Endothelial cell (in vitro differentiated cells): ENCODE results near the gene MUC13. TPM values are rescaled to one million over a fixed set of nuclear protein-coding genes. Genes with fewer than 3 reads are reported as not detected.

Source experiments
- DNase-seq: peaks from one replicate; pipeline ENCODE4 v3.0.0; 2021; ENCODE audit warnings: low spot score
- H3K27ac Mint-ChIP-seq: one replicate; pipeline ENCODE4 v1.8.0; 2021; ENCODE audit warnings: mixed read lengths, inconsistent platforms; ENCODE audit not compliant: unreplicated experiment
- H3K27me3 Mint-ChIP-seq: one replicate; pipeline ENCODE4 v1.8.0; 2021; ENCODE audit warnings: mild to moderate bottlenecking, moderate library complexity, mixed read lengths, inconsistent platforms; ENCODE audit not compliant: unreplicated experiment
- H3K36me3 Mint-ChIP-seq: one replicate; pipeline ENCODE4 v1.8.0; 2021; ENCODE audit warnings: mild to moderate bottlenecking, low read depth, mixed read lengths, inconsistent platforms; ENCODE audit not compliant: unreplicated experiment
- H3K4me1 Mint-ChIP-seq: one replicate; pipeline ENCODE4 v1.8.0; 2021; ENCODE audit warnings: mild to moderate bottlenecking, mixed read lengths, inconsistent platforms; ENCODE audit not compliant: unreplicated experiment
- H3K4me3 Mint-ChIP-seq: one replicate; pipeline ENCODE4 v1.8.0; 2021; ENCODE audit warnings: mild to moderate bottlenecking, mixed read lengths, inconsistent platforms; ENCODE audit not compliant: unreplicated experiment
- H3K9me3 Mint-ChIP-seq: one replicate; pipeline ENCODE4 v1.8.0; 2021; ENCODE audit warnings: mixed read lengths, inconsistent platforms; ENCODE audit not compliant: unreplicated experiment
- total RNA-seq: library from RNA; stranded (reverse); fragmentation: NEBNext Ultra II Directional; extraction: Animal tissue kit (Norgen Biotek cat#: 25700); gene quantifications from one replicate; pipeline ENCODE4 v1.2.1, GENCODE V29; 2021; ENCODE audit not compliant: unreplicated experiment
- TF ChIP-seq, protein P1 (sequence below): fragments of 200-600 bp; sonication (generic); IDR thresholded peaks from one replicate; pipeline ENCODE4 v1.5.0; 2021; ENCODE audit warnings: antibody characterized with exemption; ENCODE audit not compliant: unreplicated experiment

The MUC13 gene
- total RNA-seq, 1 donor from 2014 or later: not detected

- Mint-ChIP-seq H3K9me3 (no peaks in the 10 kb centered on the region), H3K4me3 (no peak overlapping the region), H3K36me3 (no peaks in the 10 kb centered on the region), H3K4me1 (peaks cover 15% of the 10 kb centered on the region), H3K27ac (no peak overlapping the region), H3K27me3 (no peaks in the 10 kb centered on the region)
- DNase-seq: no peak
- TF ChIP-seq, protein P1, sequence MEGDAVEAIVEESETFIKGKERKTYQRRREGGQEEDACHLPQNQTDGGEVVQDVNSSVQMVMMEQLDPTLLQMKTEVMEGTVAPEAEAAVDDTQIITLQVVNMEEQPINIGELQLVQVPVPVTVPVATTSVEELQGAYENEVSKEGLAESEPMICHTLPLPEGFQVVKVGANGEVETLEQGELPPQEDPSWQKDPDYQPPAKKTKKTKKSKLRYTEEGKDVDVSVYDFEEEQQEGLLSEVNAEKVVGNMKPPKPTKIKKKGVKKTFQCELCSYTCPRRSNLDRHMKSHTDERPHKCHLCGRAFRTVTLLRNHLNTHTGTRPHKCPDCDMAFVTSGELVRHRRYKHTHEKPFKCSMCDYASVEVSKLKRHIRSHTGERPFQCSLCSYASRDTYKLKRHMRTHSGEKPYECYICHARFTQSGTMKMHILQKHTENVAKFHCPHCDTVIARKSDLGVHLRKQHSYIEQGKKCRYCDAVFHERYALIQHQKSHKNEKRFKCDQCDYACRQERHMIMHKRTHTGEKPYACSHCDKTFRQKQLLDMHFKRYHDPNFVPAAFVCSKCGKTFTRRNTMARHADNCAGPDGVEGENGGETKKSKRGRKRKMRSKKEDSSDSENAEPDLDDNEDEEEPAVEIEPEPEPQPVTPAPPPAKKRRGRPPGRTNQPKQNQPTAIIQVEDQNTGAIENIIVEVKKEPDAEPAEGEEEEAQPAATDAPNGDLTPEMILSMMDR: no peak
Observed at GRCh38 chr3:124862006-124862405, 72.5 kb downstream of the MUC13 start.

- peaks cover 15% of the 10 kb centered on the region for H3K4me1 Mint-ChIP-seq
- no peaks in the 10 kb centered on the region for H3K9me3 Mint-ChIP-seq
- DNase-seq: no peak
- peak overlapping the region; percentile 39 for H3K27ac Mint-ChIP-seq
- H3K4me3 Mint-ChIP-seq: no peak overlapping the region
- no peaks in the 10 kb centered on the region for H3K27me3 Mint-ChIP-seq
- no peaks in the 10 kb centered on the region for H3K36me3 Mint-ChIP-seq
- TF ChIP-seq, protein P1: no peak
Observed at GRCh38 chr3:124861041-124861440, 73.5 kb downstream of the MUC13 start.

DNA sequence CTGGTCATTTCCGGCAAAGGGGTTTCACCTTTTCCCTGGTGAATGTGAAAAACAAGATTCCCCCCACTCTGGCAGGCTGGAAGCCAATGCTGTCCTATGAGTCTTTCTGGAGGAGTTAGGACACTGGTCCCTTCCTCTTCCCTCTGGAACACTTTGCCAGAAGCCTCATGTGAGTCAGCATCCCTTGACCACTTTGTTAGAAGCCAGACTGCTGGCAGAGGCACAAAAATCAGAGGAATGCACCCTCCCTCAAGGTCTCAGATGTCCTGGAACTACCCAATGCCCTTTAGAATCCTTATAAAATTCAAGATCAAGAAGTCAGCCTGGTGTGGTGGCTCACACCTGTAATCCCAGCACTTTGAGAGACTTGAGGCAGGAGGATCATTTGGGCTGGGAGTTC lies 74.0 kb downstream of the MUC13 start:
- H3K9me3 Mint-ChIP-seq: no peaks in the 10 kb centered on the region
- DNase-seq: no peak
- TF ChIP-seq, protein P1: no peak
- H3K27me3 Mint-ChIP-seq: no peaks in the 10 kb centered on the region
- peaks cover under 1% of the 10 kb centered on the region for H3K36me3 Mint-ChIP-seq
- H3K4me1 Mint-ChIP-seq: peaks cover 15% of the 10 kb centered on the region
- H3K27ac Mint-ChIP-seq: peak overlapping the region; percentile 39
- no peak overlapping the region for H3K4me3 Mint-ChIP-seq

GRCh38 chr3:124859025-124859424 lies 75.5 kb downstream of the MUC13 start:
- Mint-ChIP-seq H3K27me3 (no peaks in the 10 kb centered on the region), H3K9me3 (no peaks in the 10 kb centered on the region), H3K36me3 (peaks cover 3% of the 10 kb centered on the region), H3K4me1 (peaks cover 15% of the 10 kb centered on the region), H3K27ac (peak overlapping the region; percentile 28), H3K4me3 (no peak overlapping the region)
- DNase-seq: no peak
- TF ChIP-seq, protein P1: no peak

DNA sequence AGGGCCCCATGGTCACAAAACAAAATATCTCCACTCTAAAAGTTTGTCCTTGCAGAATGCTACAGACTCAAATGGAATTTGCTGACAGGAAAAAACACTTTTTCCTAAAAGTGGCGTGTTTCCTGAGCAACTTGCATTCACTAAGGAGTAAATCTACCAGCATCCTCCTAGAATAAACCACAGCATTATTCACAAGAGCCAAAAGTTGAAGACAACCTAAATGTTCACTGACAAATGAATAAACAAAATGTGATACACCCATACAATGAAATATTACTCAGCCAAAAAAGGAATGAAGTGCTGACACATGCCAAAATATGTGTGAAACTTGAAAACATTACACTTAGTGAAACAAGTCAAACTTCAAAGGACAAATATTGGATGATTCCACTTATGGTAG lies 76.3 kb downstream of the MUC13 start:
- peak overlapping the region; percentile 49 for H3K27ac Mint-ChIP-seq
- TF ChIP-seq, protein P1: no peak
- DNase-seq: no peak
- H3K27me3 Mint-ChIP-seq: no peaks in the 10 kb centered on the region
- no peaks in the 10 kb centered on the region for H3K9me3 Mint-ChIP-seq
- H3K4me1 Mint-ChIP-seq: peaks cover 15% of the 10 kb centered on the region
- H3K36me3 Mint-ChIP-seq: peaks cover 3% of the 10 kb centered on the region
- H3K4me3 Mint-ChIP-seq: no peak overlapping the region
